Measurements from ENCODE around the gene PARP1. TPM values are rescaled to one million over a fixed set of nuclear protein-coding genes. Genes with fewer than 3 reads are reported as not detected.

The PARP1 gene
- total RNA-seq, 2 experiments from 2014 or later, result 532 to 594 TPM

DNA sequence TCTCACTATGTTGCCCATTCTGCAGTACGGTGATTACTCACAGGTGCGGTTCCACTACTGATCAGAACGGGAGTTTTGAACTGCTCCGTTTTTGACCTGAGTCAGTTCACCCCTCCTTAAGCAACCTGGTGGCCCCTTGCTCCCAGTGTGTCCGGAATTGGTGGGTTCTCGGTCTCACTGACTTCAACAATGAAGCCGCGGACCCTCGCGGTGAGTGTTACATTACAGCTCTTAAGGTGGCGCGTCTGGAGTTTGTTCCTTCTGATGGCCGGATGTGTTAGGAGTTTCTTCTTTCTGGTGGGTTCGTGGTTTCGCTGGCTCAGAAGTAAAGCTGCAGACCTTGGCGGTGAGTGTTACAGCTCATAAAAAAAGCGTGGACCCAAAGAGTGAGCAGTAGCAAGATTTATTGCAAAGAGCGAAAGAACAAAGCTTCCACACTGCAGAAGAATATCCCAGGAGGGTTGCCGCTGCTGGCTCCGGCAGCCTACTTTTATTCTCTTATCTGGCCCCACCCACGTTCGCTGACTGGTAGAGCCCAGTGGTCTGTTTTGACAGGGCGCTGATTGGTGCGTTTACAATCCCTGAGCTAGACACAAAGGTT, 17.6 kb upstream of the PARP1 start:
- H3K27ac ChIP-seq (ENCODE audit: low read depth, low read length, poor library complexity, severe bottlenecking), result peak overlapping the region; percentile 66
- TSS peak; percentile 100 for BruUV-seq (replicated peaks)
- no peaks in the 10 kb centered on the region for H4K20me1 ChIP-seq (ENCODE audit: insufficient read depth, low read length)
- H3K4me2 ChIP-seq (ENCODE audit: low read length), result peak overlapping the region; percentile 74
- no peak for TF ChIP-seq EZH2phosphoT487 (IDR thresholded peaks at IDR 0.05; ENCODE audit: borderline replicate concordance, low read depth, low read length)
- TF ChIP-seq, protein P1, sequence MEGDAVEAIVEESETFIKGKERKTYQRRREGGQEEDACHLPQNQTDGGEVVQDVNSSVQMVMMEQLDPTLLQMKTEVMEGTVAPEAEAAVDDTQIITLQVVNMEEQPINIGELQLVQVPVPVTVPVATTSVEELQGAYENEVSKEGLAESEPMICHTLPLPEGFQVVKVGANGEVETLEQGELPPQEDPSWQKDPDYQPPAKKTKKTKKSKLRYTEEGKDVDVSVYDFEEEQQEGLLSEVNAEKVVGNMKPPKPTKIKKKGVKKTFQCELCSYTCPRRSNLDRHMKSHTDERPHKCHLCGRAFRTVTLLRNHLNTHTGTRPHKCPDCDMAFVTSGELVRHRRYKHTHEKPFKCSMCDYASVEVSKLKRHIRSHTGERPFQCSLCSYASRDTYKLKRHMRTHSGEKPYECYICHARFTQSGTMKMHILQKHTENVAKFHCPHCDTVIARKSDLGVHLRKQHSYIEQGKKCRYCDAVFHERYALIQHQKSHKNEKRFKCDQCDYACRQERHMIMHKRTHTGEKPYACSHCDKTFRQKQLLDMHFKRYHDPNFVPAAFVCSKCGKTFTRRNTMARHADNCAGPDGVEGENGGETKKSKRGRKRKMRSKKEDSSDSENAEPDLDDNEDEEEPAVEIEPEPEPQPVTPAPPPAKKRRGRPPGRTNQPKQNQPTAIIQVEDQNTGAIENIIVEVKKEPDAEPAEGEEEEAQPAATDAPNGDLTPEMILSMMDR (conservative IDR thresholded peaks at IDR 0.05; ENCODE audit: low read length), result no peak
- H3K4me3 ChIP-seq (ENCODE audit: low read depth, low read length, poor library complexity, severe bottlenecking), result peak overlapping the region; percentile 51
- H3K79me2 ChIP-seq (ENCODE audit: insufficient read depth, low read depth, low read length), result no peaks in the 10 kb centered on the region
- no peaks in the 10 kb centered on the region for H3K36me3 ChIP-seq (ENCODE audit: insufficient read depth, low read length)
- ChIA-PET CTCF (ENCODE audit: unreplicated experiment) (interaction anchor here (0.6 to 2.1 kb wide), 10 partner anchors 10 to 184 kb away, joined by 3 to 16 read pairs (median 4); partner anchors contain the start of gene STUM), POLR2A (interaction anchor here (0.5 to 8.3 kb wide), 15 partner anchors 10 to 318 kb away, joined by 3 to 106 read pairs (median 4); partner anchors contain the start of gene PARP1)
- peak; percentile 40 for DNase-seq (ENCODE audit: low spot score)
- intact Hi-C loops (cut with micrococcal nuclease; ENCODE audit: unreplicated experiment), result no loop called here
- no peaks in the 10 kb centered on the region for H3K9me2 ChIP-seq (ENCODE audit: insufficient read depth, low read length)
- peaks cover 65% of the 10 kb centered on the region for H3K4me1 ChIP-seq (ENCODE audit: insufficient read depth, low read length, poor library complexity, severe bottlenecking)
- peak overlapping the region; percentile 73; the same call in 1 of the 2 replicates for H2AFZ ChIP-seq (ENCODE audit: low read length)
- H3K9me3 ChIP-seq (ENCODE audit: low read length), result no peaks in the 10 kb centered on the region

DNA sequence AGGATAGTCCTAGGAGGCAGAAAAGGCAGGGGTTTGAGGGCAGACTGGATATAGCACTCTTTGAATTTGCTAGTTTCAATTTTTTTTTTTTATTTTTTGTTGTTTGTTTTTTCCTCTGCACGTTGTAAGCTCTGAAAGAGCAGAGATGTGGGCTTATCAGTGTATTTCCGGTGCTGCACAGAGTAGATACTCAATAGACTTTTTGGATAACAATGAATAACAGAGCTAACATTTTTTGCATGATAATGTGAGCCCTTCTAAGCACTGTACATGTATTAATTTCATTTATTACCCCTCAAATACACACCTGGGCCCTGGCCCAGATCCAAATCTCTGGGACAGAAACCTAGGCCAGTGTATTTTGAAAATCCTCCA, 17.1 kb upstream of the PARP1 start:
- H3K4me2 ChIP-seq (ENCODE audit: low read length), result peak overlapping the region; percentile 74
- H2AFZ ChIP-seq (ENCODE audit: low read length), result peak overlapping the region; percentile 73; the same call in 1 of the 2 replicates
- H3K36me3 ChIP-seq (ENCODE audit: insufficient read depth, low read length), result no peaks in the 10 kb centered on the region
- H4K20me1 ChIP-seq (ENCODE audit: insufficient read depth, low read length), result no peaks in the 10 kb centered on the region
- peak overlapping the region; percentile 51 for H3K4me3 ChIP-seq (ENCODE audit: low read depth, low read length, poor library complexity, severe bottlenecking)
- ChIA-PET POLR2A (interaction anchor here (0.5 to 8.3 kb wide), 11 partner anchors 9 to 319 kb away, joined by 3 to 106 read pairs (median 5); partner anchors contain the start of gene PARP1), CTCF (ENCODE audit: unreplicated experiment) (interaction anchor here (0.8 to 2.1 kb wide), 9 partner anchors 11 to 185 kb away, joined by 3 to 16 read pairs (median 3); partner anchors contain the start of gene STUM)
- H3K27ac ChIP-seq (ENCODE audit: low read depth, low read length, poor library complexity, severe bottlenecking), result peak overlapping the region; percentile 66
- no peak for DNase-seq (ENCODE audit: low spot score)
- H3K9me2 ChIP-seq (ENCODE audit: insufficient read depth, low read length), result no peaks in the 10 kb centered on the region
- intact Hi-C loops (cut with micrococcal nuclease; ENCODE audit: unreplicated experiment), result no loop called here
- peaks cover 65% of the 10 kb centered on the region for H3K4me1 ChIP-seq (ENCODE audit: insufficient read depth, low read length, poor library complexity, severe bottlenecking)
- H3K9me3 ChIP-seq (ENCODE audit: low read length), result no peaks in the 10 kb centered on the region
- no peaks in the 10 kb centered on the region for H3K79me2 ChIP-seq (ENCODE audit: insufficient read depth, low read depth, low read length)
- BruUV-seq (replicated peaks), result no TSS peak
- TF ChIP-seq, protein P1 (conservative IDR thresholded peaks at IDR 0.05; ENCODE audit: low read length), result no peak
- no peak for TF ChIP-seq EZH2phosphoT487 (IDR thresholded peaks at IDR 0.05; ENCODE audit: borderline replicate concordance, low read depth, low read length)
